SU-DHL-6 (cell line): ENCODE results near the gene SLC35A3.

ENCODE experiments used
- CTCF ChIP-seq: fragments of 200-600 bp; sonication (generic); IDR thresholded peaks from one replicate; pipeline ENCODE4 v1.5.1; 2017; ENCODE audit warnings: antibody characterized with exemption, mild to moderate bottlenecking, low read length, moderate library complexity; ENCODE audit not compliant: insufficient read depth, poor library complexity, severe bottlenecking
- EZH2phosphoT487 ChIP-seq: fragments of 200-600 bp; sonication (generic), shearing (Covaris generic); conservative IDR thresholded peaks from 2 replicates; pipeline ENCODE4 v1.6.1; 2018; ENCODE audit warnings: mild to moderate bottlenecking, antibody characterized with exemption, low read length, moderate library complexity, mixed read lengths

- TF ChIP-seq CTCF (no peak), EZH2phosphoT487 (no peak)
These were observed 23.1 kb downstream of the SLC35A3 start for GRCh38 chr1:99992760-99993467.
